GM23338 (cell line): ENCODE measurements around the gene MVP. TPM values are rescaled to one million over a fixed set of nuclear protein-coding genes. Genes with fewer than 3 reads are reported as not detected.

Experiments used
- ATAC-seq: fragments of 200-7000 bp; cut with Tn5 transposase; 3 replicates; pipeline ENCODE4 v1.9.1; 2020
- DNase-seq: peaks from one replicate; pipeline ENCODE4 v3.0.0-alpha.2; 2015; ENCODE audit warnings: low spot score
- H2AFZ ChIP-seq: fragments of 200-600 bp; sonication (generic); 2 replicates; pipeline ENCODE4 v1.8.0; 2016; ENCODE audit warnings: antibody characterized with exemption, mild to moderate bottlenecking, moderate library complexity
- H3F3A ChIP-seq: fragments of 200-600 bp; sonication (generic); replicated peaks from 2 replicates; pipeline ENCODE4 v1.8.0; 2017; ENCODE audit warnings: antibody characterized with exemption, mixed run types, low read depth
- H3K27ac ChIP-seq: fragments of 200-600 bp; sonication (generic); 2 replicates; pipeline ENCODE4 v1.6.1; 2016; ENCODE audit warnings: low read depth
- H3K27me3 ChIP-seq: fragments of 200-600 bp; sonication (generic); 2 replicates; pipeline ENCODE4 v1.8.0; 2016; ENCODE audit warnings: mild to moderate bottlenecking, mixed run types, moderate library complexity; ENCODE audit not compliant: insufficient read depth
- H3K36me3 ChIP-seq: fragments of 200-600 bp; sonication (generic); 2 replicates; pipeline ENCODE4 v1.8.0; 2016; ENCODE audit warnings: mild to moderate bottlenecking; ENCODE audit not compliant: insufficient read depth
- H3K4me1 ChIP-seq: fragments of 200-600 bp; sonication (generic); 2 replicates; pipeline ENCODE4 v1.8.0; 2016; ENCODE audit warnings: mild to moderate bottlenecking, moderate library complexity; ENCODE audit not compliant: insufficient read depth
- H3K4me2 ChIP-seq: fragments of 200-600 bp; sonication (generic); 2 replicates; pipeline ENCODE4 v1.7.1; 2017; ENCODE audit warnings: mixed run types
- H3K4me3 ChIP-seq: fragments of 200-600 bp; sonication (generic); 2 replicates; pipeline ENCODE4 v1.6.1; 2016; ENCODE audit warnings: mixed run types
- H3K79me2 ChIP-seq: fragments of 200-600 bp; sonication (generic); replicated peaks from 2 replicates; pipeline ENCODE4 v1.8.0; 2017; ENCODE audit warnings: mild to moderate bottlenecking; ENCODE audit not compliant: insufficient read depth
- H3K9me2 ChIP-seq: fragments of 200-600 bp; sonication (generic); 2 replicates; pipeline ENCODE4 v1.8.0; 2017; ENCODE audit not compliant: insufficient read depth
- H4K20me1 ChIP-seq: fragments of 200-600 bp; sonication (generic); replicated peaks from 2 replicates; pipeline ENCODE4 v1.8.0; 2017; ENCODE audit warnings: mild to moderate bottlenecking; ENCODE audit not compliant: insufficient read depth
- H3K27ac Mint-ChIP-seq: 2 replicates; pipeline ENCODE4 v1.8.0; 2020; ENCODE audit warnings: inconsistent platforms, mild to moderate bottlenecking, moderate library complexity, mixed read lengths
- H3K27me3 Mint-ChIP-seq: 3 replicates; pipeline ENCODE4 v1.8.0; 2022; ENCODE audit warnings: low read depth, mild to moderate bottlenecking, moderate library complexity, mixed read lengths, inconsistent platforms; ENCODE audit not compliant: insufficient read depth, poor library complexity
- H3K36me3 Mint-ChIP-seq: 3 replicates; pipeline ENCODE4 v1.8.0; 2021; ENCODE audit warnings: low read depth, mild to moderate bottlenecking, inconsistent platforms, moderate library complexity, mixed read lengths
- H3K4me1 Mint-ChIP-seq: 3 replicates; pipeline ENCODE4 v1.8.0; 2020; ENCODE audit warnings: mild to moderate bottlenecking, inconsistent platforms, mixed read lengths
- H3K4me3 Mint-ChIP-seq: 3 replicates; pipeline ENCODE4 v1.8.0; 2021; ENCODE audit warnings: moderate library complexity, mild to moderate bottlenecking, inconsistent platforms, mixed read lengths
- H3K9me3 Mint-ChIP-seq: 3 replicates; pipeline ENCODE4 v1.8.0; 2020; ENCODE audit warnings: moderate library complexity, mild to moderate bottlenecking, inconsistent platforms, mixed read lengths
- CREB1 ChIP-seq: fragments of 250-450 bp; sonication (Bioruptor Pico); IDR thresholded peaks from 2 replicates; pipeline ENCODE4 v1.5.0; 2020; ENCODE audit warnings: low read depth, mild to moderate bottlenecking, moderate library complexity
- CTCF ChIP-seq, 2 experiments: fragments of 200-600 bp in 1 of 2; sonication (generic) in 1 of 2; conservative IDR thresholded peaks; 2 replicates each; pipeline versions ENCODE4 v1.5.1 to v1.6.1; 2016 to 2017; ENCODE audit warnings: antibody characterized with exemption in 2 of 2, low read depth in 2 of 2, mild to moderate bottlenecking in 2 of 2, moderate library complexity in 1 of 2
- EZH2 ChIP-seq: fragments of 200-600 bp; sonication (generic); IDR thresholded peaks from one replicate; pipeline ENCODE4 v1.8.0; 2017; ENCODE audit warnings: antibody characterized with exemption, mild to moderate bottlenecking, low read depth; ENCODE audit not compliant: unreplicated experiment
- EZH2phosphoT487 ChIP-seq: fragments of 200-600 bp; sonication (generic); IDR thresholded peaks from one replicate; pipeline ENCODE4 v1.8.1; 2018; ENCODE audit warnings: antibody characterized with exemption; ENCODE audit not compliant: unreplicated experiment
- JUNB ChIP-seq: IDR thresholded peaks from one replicate; pipeline ENCODE4 v1.6.1; 2016; ENCODE audit warnings: antibody characterized with exemption; ENCODE audit not compliant: unreplicated experiment
- NANOG ChIP-seq: IDR thresholded peaks from 2 replicates; pipeline ENCODE4 v1.6.1; 2016; ENCODE audit warnings: antibody characterized with exemption, borderline replicate concordance
- POLR2AphosphoS5 ChIP-seq: IDR thresholded peaks from 2 replicates; pipeline ENCODE4 v1.6.1; 2016; ENCODE audit warnings: antibody characterized with exemption, low read depth
- STAT1 ChIP-seq: IDR thresholded peaks from one replicate; pipeline ENCODE4 v1.6.1; 2016; ENCODE audit warnings: antibody characterized with exemption; ENCODE audit not compliant: unreplicated experiment
- ZNF114 ChIP-seq: fragments of 250-450 bp; sonication (Bioruptor Pico); IDR thresholded peaks from 2 replicates; pipeline ENCODE4 v1.5.0; 2020; ENCODE audit warnings: mild to moderate bottlenecking, moderate library complexity
- ZNF331 ChIP-seq: fragments of 250-450 bp; sonication (Bioruptor Pico); IDR thresholded peaks from 2 replicates; pipeline ENCODE4 v1.5.0; 2020; ENCODE audit warnings: low read depth, mild to moderate bottlenecking, moderate library complexity
- ZNF462 ChIP-seq: fragments of 250-450 bp; sonication (Bioruptor Pico); IDR thresholded peaks from 2 replicates; pipeline ENCODE4 v1.5.0; 2020; ENCODE audit warnings: mild to moderate bottlenecking, moderate library complexity
- polyA plus RNA-seq: library from polyadenylated mRNA; unstranded; fragments of >200 nt; fragmentation: Nextera tagmentation; extraction: Ambion mirVana; gene quantifications from 2 replicates; pipeline ENCODE4 v1.2.1, GENCODE V29; 2016
- total RNA-seq: library from RNA; depleted of rRNA; stranded (reverse); fragments of >200 nt; shearing (Covaris generic); gene quantifications from 2 replicates; pipeline ENCODE4 v1.2.3, GENCODE V29; 2014
- TF ChIP-seq, protein P1 (sequence below): IDR thresholded peaks from one replicate; pipeline ENCODE4 v1.6.1; 2018; ENCODE audit warnings: antibody characterized with exemption; ENCODE audit not compliant: unreplicated experiment
- TF ChIP-seq, protein P2 (sequence below): IDR thresholded peaks from 2 replicates; pipeline ENCODE4 v1.6.1; 2016; ENCODE audit warnings: antibody characterized with exemption

MVP gene
- total and polyA plus RNA-seq, 2 experiments from 2014 or later, result 1.4 to 3.7 TPM

- ATAC-seq, result peak; percentile 95
- H3K4me1 Mint-ChIP-seq, result peaks cover 18% of the 10 kb centered on the region
Measured at GRCh38 chr16:29790183-29790948, 29.9 kb upstream of the MVP start, which contains the start of gene KIF22. Gene KIF22 (plus strand): TSS chr16:29790751. CDS start chr16:29790760, 9 bp downstream.

More at GRCh38 chr16:29790183-29790948, 29.9 kb upstream of the MVP start, which contains the start of gene KIF22:
- Mint-ChIP-seq H3K27me3 (peaks cover 18% of the 10 kb centered on the region), H3K27ac (peak within 1 kb of the TSS; percentile 98), H3K9me3 (no peaks in the 10 kb centered on the region), H3K36me3 (peaks cover 19% of the 10 kb centered on the region), H3K4me3 (peak within 1 kb of the TSS; percentile 99)
- DNase-seq, result peak; percentile 100
- H4K20me1 ChIP-seq, result peaks cover 36% of the 10 kb centered on the region
- peak within 1 kb of the TSS; percentile 95 for H3K4me3 ChIP-seq
- H3K4me1 ChIP-seq, result peaks cover 7% of the 10 kb centered on the region; the same call in 1 of the 2 replicates
- H3K27me3 ChIP-seq, result no peaks in the 10 kb centered on the region
- H3K9me2 ChIP-seq, result no peaks in the 10 kb centered on the region
- no peaks in the 10 kb centered on the region for H3K36me3 ChIP-seq
- peak within 1 kb of the TSS; percentile 98 for H3K4me2 ChIP-seq
- H3K79me2 ChIP-seq, result peaks cover 48% of the 10 kb centered on the region
- TF ChIP-seq POLR2AphosphoS5 (peak; percentile 93), EZH2phosphoT487 (no peak), NANOG (no peak), ZNF462 (CRISPR knock-in tag) (no peak), CREB1 (CRISPR knock-in tag) (peak; percentile 74), CTCF (conservative IDR thresholded peaks at IDR 0.05; ENCODE audit: low read depth in 2 of 2) (peak; percentile 58 to 64), EZH2 (no peak), ZNF114 (CRISPR knock-in tag) (no peak), JUNB (no peak), ZNF331 (CRISPR knock-in tag) (no peak), STAT1 (no peak)
- TF ChIP-seq, protein P1, sequence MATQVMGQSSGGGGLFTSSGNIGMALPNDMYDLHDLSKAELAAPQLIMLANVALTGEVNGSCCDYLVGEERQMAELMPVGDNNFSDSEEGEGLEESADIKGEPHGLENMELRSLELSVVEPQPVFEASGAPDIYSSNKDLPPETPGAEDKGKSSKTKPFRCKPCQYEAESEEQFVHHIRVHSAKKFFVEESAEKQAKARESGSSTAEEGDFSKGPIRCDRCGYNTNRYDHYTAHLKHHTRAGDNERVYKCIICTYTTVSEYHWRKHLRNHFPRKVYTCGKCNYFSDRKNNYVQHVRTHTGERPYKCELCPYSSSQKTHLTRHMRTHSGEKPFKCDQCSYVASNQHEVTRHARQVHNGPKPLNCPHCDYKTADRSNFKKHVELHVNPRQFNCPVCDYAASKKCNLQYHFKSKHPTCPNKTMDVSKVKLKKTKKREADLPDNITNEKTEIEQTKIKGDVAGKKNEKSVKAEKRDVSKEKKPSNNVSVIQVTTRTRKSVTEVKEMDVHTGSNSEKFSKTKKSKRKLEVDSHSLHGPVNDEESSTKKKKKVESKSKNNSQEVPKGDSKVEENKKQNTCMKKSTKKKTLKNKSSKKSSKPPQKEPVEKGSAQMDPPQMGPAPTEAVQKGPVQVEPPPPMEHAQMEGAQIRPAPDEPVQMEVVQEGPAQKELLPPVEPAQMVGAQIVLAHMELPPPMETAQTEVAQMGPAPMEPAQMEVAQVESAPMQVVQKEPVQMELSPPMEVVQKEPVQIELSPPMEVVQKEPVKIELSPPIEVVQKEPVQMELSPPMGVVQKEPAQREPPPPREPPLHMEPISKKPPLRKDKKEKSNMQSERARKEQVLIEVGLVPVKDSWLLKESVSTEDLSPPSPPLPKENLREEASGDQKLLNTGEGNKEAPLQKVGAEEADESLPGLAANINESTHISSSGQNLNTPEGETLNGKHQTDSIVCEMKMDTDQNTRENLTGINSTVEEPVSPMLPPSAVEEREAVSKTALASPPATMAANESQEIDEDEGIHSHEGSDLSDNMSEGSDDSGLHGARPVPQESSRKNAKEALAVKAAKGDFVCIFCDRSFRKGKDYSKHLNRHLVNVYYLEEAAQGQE, result no peak
- TF ChIP-seq, protein P2, sequence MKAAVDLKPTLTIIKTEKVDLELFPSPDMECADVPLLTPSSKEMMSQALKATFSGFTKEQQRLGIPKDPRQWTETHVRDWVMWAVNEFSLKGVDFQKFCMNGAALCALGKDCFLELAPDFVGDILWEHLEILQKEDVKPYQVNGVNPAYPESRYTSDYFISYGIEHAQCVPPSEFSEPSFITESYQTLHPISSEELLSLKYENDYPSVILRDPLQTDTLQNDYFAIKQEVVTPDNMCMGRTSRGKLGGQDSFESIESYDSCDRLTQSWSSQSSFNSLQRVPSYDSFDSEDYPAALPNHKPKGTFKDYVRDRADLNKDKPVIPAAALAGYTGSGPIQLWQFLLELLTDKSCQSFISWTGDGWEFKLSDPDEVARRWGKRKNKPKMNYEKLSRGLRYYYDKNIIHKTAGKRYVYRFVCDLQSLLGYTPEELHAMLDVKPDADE, result peak; percentile 53; the same call in 1 of the 2 replicates
- H3F3A ChIP-seq, result peaks cover 24% of the 10 kb centered on the region; the same call in 1 of the 2 replicates
- H3K27ac ChIP-seq, result peak within 1 kb of the TSS; percentile 94
- peak within 1 kb of the TSS; percentile 98 for H2AFZ ChIP-seq
